KMS-11 (cell line): ENCODE results near the gene FFAR3.

Experiments
- H2AFZ ChIP-seq: fragments of 200-600 bp; sonication (generic); 2 replicates; pipeline ENCODE4 v1.6.1; 2016; ENCODE audit warnings: antibody characterized with exemption, mixed run types, low read depth
- H3K27ac ChIP-seq: fragments of 200-600 bp; sonication (generic); 2 replicates; pipeline ENCODE4 v1.6.1; 2016; ENCODE audit warnings: mild to moderate bottlenecking, mixed run types
- H3K27me3 ChIP-seq: fragments of 200-600 bp; sonication (generic); 2 replicates; pipeline ENCODE4 v1.6.1; 2017; ENCODE audit warnings: mild to moderate bottlenecking, low read depth, mixed run types, moderate library complexity; ENCODE audit not compliant: insufficient read depth
- H3K36me3 ChIP-seq: fragments of 200-600 bp; sonication (generic); 2 replicates; pipeline ENCODE4 v1.6.1; 2017; ENCODE audit warnings: mild to moderate bottlenecking, mixed run types; ENCODE audit not compliant: insufficient read depth
- H3K4me1 ChIP-seq: fragments of 200-600 bp; sonication (generic); 2 replicates; pipeline ENCODE4 v1.6.1; 2016; ENCODE audit warnings: mild to moderate bottlenecking, low read depth, mixed run types; ENCODE audit not compliant: poor library complexity, severe bottlenecking
- H3K4me2 ChIP-seq: fragments of 200-600 bp; sonication (generic); 2 replicates; pipeline ENCODE4 v1.7.0; 2016; ENCODE audit warnings: mild to moderate bottlenecking, mixed run types
- H3K4me3 ChIP-seq: fragments of 200-600 bp; sonication (generic); IDR thresholded peaks from 2 replicates; pipeline ENCODE4 v1.6.1; 2017; ENCODE audit warnings: low read depth, low read length, mixed read lengths; ENCODE audit not compliant: insufficient read depth
- H3K79me2 ChIP-seq: fragments of 200-600 bp; sonication (generic); 2 replicates; pipeline ENCODE4 v1.6.1; 2016; ENCODE audit warnings: low read depth, mixed run types; ENCODE audit not compliant: insufficient read depth
- H3K9ac ChIP-seq: fragments of 200-600 bp; sonication (generic); 2 replicates; pipeline ENCODE4 v1.6.1; 2016; ENCODE audit warnings: mild to moderate bottlenecking, mixed run types
- H4K20me1 ChIP-seq: fragments of 200-600 bp; sonication (generic); 2 replicates; pipeline ENCODE4 v1.6.1; 2016; ENCODE audit warnings: mild to moderate bottlenecking, mixed run types; ENCODE audit not compliant: insufficient read depth
- TF ChIP-seq, protein P1 (sequence below): fragments of 200-600 bp; sonication (generic); conservative IDR thresholded peaks from 2 replicates; pipeline ENCODE4 v1.6.1; 2017; ENCODE audit warnings: low read depth, mild to moderate bottlenecking, antibody characterized with exemption, low read length, moderate library complexity, mixed read lengths

The FFAR3 gene

DNA sequence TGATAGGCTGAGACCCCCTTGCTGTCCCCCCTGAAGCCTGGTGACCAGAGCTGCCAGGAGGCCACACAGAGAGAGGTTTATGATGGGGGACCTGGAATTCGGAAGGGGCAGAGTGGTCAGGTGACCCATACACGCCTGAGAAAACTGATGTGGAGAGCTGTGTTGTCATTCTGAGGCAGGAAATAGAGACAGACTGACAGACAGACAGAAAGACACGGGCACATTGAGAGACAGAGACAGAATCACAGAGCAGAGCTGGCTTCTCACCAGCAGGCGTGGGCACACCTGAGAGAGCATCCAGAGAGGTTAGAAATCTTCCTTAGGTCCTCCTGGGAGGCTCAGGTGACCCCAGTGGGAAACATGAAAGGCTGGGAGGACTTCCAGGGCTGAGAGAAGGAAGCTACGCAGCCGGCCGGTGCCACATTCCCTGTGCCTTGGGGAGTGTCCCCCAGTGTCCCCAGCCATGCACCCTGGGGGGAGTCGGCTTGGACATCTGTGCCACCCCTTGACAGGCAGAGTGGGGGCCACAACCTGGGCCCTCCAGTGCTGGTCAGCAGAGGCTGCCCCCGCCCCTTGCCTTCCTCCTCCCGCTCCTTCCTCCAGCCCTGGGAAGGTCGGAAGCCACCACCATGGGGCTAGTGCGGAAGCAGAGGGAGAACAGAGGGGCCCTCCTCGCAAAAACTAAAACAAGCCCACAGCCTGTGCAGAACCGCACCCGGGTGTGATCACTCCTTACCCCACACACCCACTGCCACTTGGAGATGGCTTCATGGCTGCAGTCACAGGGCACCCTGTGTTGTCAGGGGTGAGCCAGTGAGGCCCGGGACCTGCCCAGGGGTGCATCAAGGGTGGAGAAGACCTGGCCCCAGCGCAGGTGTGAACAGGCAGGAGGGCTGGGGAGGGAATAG, 8.4 kb upstream of the FFAR3 start:
- H3K4me2 ChIP-seq, result no peak overlapping the region
- no peaks in the 10 kb centered on the region for H4K20me1 ChIP-seq
- no peak overlapping the region for H3K4me3 ChIP-seq
- no peaks in the 10 kb centered on the region for H3K36me3 ChIP-seq
- H3K9ac ChIP-seq, result no peak overlapping the region
- peaks cover 57% of the 10 kb centered on the region for H3K27me3 ChIP-seq
- H3K79me2 ChIP-seq, result no peaks in the 10 kb centered on the region
- H3K4me1 ChIP-seq, result no peaks in the 10 kb centered on the region
- no peak overlapping the region for H3K27ac ChIP-seq
- TF ChIP-seq, protein P1, sequence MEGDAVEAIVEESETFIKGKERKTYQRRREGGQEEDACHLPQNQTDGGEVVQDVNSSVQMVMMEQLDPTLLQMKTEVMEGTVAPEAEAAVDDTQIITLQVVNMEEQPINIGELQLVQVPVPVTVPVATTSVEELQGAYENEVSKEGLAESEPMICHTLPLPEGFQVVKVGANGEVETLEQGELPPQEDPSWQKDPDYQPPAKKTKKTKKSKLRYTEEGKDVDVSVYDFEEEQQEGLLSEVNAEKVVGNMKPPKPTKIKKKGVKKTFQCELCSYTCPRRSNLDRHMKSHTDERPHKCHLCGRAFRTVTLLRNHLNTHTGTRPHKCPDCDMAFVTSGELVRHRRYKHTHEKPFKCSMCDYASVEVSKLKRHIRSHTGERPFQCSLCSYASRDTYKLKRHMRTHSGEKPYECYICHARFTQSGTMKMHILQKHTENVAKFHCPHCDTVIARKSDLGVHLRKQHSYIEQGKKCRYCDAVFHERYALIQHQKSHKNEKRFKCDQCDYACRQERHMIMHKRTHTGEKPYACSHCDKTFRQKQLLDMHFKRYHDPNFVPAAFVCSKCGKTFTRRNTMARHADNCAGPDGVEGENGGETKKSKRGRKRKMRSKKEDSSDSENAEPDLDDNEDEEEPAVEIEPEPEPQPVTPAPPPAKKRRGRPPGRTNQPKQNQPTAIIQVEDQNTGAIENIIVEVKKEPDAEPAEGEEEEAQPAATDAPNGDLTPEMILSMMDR, result no peak
- no peak overlapping the region for H2AFZ ChIP-seq

DNA sequence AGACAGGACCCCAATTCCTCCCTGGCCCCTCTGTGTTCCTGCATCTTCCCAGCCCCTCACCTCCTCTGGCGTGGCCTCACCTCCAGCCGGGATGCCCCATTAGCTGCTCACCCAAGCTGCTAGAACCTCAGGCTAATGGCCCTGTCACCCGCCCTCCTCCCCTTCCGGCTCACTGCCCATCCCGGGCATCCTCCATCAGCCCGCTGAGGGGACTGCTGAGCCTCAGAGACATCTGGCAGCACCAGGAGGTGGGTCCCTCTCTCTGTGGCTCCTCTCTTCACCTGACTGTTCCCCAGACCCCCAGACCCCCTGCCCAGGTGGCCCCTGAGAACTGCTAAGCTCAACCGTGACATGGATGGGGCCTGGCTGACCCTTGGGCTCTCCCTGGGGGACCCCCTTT, 7.7 kb upstream of the FFAR3 start:
- H3K9ac ChIP-seq, result no peak overlapping the region
- peaks cover 57% of the 10 kb centered on the region for H3K27me3 ChIP-seq
- no peak overlapping the region for H3K4me3 ChIP-seq
- H3K36me3 ChIP-seq, result no peaks in the 10 kb centered on the region
- no peaks in the 10 kb centered on the region for H3K4me1 ChIP-seq
- no peak overlapping the region for H2AFZ ChIP-seq
- no peak overlapping the region for H3K4me2 ChIP-seq
- TF ChIP-seq, protein P1, result no peak
- no peaks in the 10 kb centered on the region for H4K20me1 ChIP-seq
- no peak overlapping the region for H3K27ac ChIP-seq
- no peaks in the 10 kb centered on the region for H3K79me2 ChIP-seq

DNA sequence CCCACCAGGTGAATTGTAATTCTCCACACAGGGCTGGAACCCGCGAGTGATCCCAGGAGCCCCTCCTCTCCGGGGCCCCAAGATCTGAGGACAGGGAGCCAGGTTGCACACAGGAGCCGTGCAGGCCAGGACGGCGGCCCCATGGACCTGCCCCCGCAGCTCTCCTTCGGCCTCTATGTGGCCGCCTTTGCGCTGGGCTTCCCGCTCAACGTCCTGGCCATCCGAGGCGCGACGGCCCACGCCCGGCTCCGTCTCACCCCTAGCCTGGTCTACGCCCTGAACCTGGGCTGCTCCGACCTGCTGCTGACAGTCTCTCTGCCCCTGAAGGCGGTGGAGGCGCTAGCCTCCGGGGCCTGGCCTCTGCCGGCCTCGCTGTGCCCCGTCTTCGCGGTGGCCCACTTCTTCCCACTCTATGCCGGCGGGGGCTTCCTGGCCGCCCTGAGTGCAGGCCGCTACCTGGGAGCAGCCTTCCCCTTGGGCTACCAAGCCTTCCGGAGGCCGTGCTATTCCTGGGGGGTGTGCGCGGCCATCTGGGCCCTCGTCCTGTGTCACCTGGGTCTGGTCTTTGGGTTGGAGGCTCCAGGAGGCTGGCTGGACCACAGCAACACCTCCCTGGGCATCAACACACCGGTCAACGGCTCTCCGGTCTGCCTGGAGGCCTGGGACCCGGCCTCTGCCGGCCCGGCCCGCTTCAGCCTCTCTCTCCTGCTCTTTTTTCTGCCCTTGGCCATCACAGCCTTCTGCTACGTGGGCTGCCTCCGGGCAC, 6.7 kb upstream of the FFAR3 start:
- H2AFZ ChIP-seq, result no peak overlapping the region
- no peak overlapping the region for H3K4me2 ChIP-seq
- H4K20me1 ChIP-seq, result no peaks in the 10 kb centered on the region
- H3K9ac ChIP-seq, result no peak overlapping the region
- H3K79me2 ChIP-seq, result no peaks in the 10 kb centered on the region
- H3K36me3 ChIP-seq, result no peaks in the 10 kb centered on the region
- H3K27ac ChIP-seq, result no peak overlapping the region
- TF ChIP-seq, protein P1, result no peak
- H3K4me1 ChIP-seq, result no peaks in the 10 kb centered on the region
- peaks cover 51% of the 10 kb centered on the region for H3K27me3 ChIP-seq
- H3K4me3 ChIP-seq, result no peak overlapping the region

DNA sequence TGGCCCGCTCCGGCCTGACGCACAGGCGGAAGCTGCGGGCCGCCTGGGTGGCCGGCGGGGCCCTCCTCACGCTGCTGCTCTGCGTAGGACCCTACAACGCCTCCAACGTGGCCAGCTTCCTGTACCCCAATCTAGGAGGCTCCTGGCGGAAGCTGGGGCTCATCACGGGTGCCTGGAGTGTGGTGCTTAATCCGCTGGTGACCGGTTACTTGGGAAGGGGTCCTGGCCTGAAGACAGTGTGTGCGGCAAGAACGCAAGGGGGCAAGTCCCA, 6.1 kb upstream of the FFAR3 start:
- no peak overlapping the region for H3K9ac ChIP-seq
- no peak overlapping the region for H3K4me2 ChIP-seq
- H3K27me3 ChIP-seq, result peaks cover 47% of the 10 kb centered on the region
- no peaks in the 10 kb centered on the region for H3K4me1 ChIP-seq
- TF ChIP-seq, protein P1, result no peak
- H2AFZ ChIP-seq, result no peak overlapping the region
- H3K36me3 ChIP-seq, result no peaks in the 10 kb centered on the region
- H4K20me1 ChIP-seq, result no peaks in the 10 kb centered on the region
- no peaks in the 10 kb centered on the region for H3K79me2 ChIP-seq
- no peak overlapping the region for H3K27ac ChIP-seq
- H3K4me3 ChIP-seq, result no peak overlapping the region
